ENCODE data around the gene FOXB1.

Gene FOXB1

GRCh38 chr15:60004009-60004845 is at the start of gene FOXB1:
FOXB1 (plus strand) TSS chr15:60004311; CDS start chr15:60004964, 653 bp downstream.
- H3K27ac ChIP-seq, result no peak within 1 kb of the TSS
- no peak for DNase-seq (ENCODE audit: low spot score)
- peak within 1 kb of the TSS; percentile 69 for H3K4me3 ChIP-seq
- TF ChIP-seq, protein P1, sequence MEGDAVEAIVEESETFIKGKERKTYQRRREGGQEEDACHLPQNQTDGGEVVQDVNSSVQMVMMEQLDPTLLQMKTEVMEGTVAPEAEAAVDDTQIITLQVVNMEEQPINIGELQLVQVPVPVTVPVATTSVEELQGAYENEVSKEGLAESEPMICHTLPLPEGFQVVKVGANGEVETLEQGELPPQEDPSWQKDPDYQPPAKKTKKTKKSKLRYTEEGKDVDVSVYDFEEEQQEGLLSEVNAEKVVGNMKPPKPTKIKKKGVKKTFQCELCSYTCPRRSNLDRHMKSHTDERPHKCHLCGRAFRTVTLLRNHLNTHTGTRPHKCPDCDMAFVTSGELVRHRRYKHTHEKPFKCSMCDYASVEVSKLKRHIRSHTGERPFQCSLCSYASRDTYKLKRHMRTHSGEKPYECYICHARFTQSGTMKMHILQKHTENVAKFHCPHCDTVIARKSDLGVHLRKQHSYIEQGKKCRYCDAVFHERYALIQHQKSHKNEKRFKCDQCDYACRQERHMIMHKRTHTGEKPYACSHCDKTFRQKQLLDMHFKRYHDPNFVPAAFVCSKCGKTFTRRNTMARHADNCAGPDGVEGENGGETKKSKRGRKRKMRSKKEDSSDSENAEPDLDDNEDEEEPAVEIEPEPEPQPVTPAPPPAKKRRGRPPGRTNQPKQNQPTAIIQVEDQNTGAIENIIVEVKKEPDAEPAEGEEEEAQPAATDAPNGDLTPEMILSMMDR (IDR thresholded peaks at IDR 0.05), result no peak

- H3K27ac ChIP-seq, result no peak overlapping the region
- DNase-seq (ENCODE audit: low spot score), result no peak
- TF ChIP-seq, protein P1 (IDR thresholded peaks at IDR 0.05), result no peak
- H3K4me3 ChIP-seq, result no peak overlapping the region
These were observed 45.8 kb upstream of the FOXB1 start for GRCh38 chr15:59958288-59958687.

DNA sequence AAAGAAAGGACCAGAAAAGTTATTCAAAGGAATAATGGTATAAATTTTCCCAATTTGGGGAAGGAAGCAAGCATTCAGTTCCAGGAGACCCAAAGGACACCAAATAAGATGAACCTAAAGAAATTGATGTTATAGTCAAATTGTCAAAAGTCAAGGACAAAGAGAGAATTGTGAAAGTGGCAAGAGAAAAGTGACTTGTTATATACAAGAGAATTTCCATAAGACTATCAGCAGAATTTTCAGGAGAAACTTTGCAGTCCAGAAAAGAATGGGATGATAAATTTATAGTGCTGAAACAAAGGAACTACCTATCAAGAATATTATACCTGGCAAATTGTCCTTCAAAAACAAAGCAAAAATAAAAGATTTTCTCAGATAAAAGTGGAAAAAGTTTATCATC is 43.8 kb upstream of the FOXB1 start:
- TF ChIP-seq, protein P1 (IDR thresholded peaks at IDR 0.05), result no peak
- no peak for DNase-seq (ENCODE audit: low spot score)

GRCh38 chr15:59963322-59963721 is 40.8 kb upstream of the FOXB1 start:
- no peak for DNase-seq (ENCODE audit: low spot score)
- TF ChIP-seq, protein P1 (IDR thresholded peaks at IDR 0.05), result no peak
- Histone ChIP-seq H3K4me3 (no peak overlapping the region), H3K27ac (no peak overlapping the region)

More for the DNA sequence above, 43.8 kb upstream of the FOXB1 start:
- Histone ChIP-seq H3K27ac (no peak overlapping the region), H3K4me3 (no peak overlapping the region)

- H3K4me3 ChIP-seq, result no peak overlapping the region
- H3K27ac ChIP-seq, result no peak overlapping the region
- DNase-seq (ENCODE audit: low spot score), result no peak
- TF ChIP-seq, protein P1 (IDR thresholded peaks at IDR 0.05), result no peak
These were observed 40.2 kb upstream of the FOXB1 start for GRCh38 chr15:59963925-59964324.

- no peak for DNase-seq (ENCODE audit: low spot score)
- TF ChIP-seq, protein P1 (IDR thresholded peaks at IDR 0.05), result no peak
- Histone ChIP-seq H3K4me3 (no peak overlapping the region), H3K27ac (no peak overlapping the region)
These were observed 38.4 kb upstream of the FOXB1 start for GRCh38 chr15:59965741-59966140.

DNA sequence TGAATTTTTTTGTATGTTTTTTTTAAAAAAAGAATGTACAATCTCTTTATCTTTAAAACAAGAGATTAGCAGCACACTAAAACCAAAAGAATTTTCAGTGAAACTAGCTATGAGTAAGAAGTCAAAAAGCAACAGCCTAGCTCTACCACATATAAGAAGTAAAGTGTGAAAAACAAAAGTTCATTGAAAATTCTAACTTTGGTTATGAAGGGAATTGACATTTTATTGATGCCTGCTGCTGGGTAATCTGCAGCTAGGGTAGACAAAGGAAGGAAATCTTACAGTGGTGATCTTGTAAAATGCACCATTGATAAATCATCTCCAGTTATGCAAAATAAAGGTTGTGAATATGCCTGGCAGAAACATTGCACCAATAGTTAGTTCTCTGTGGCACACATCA is 37.8 kb upstream of the FOXB1 start:
- no peak for DNase-seq (ENCODE audit: low spot score)
- TF ChIP-seq, protein P1 (IDR thresholded peaks at IDR 0.05), result no peak
- H3K4me3 ChIP-seq, result no peak overlapping the region
- H3K27ac ChIP-seq, result no peak overlapping the region

Measured in coronary artery (tissue), 2 donors.